HG02870 (cell line): ENCODE results near the gene TBX6.

Source experiments
- ATAC-seq: cut with Tn5 transposase; IDR thresholded peaks from one replicate; pipeline ENCODE4 v1.9.1; 2021; ENCODE audit warnings: mild to moderate bottlenecking, moderate library complexity; ENCODE audit not compliant: unreplicated experiment

Gene TBX6

DNA sequence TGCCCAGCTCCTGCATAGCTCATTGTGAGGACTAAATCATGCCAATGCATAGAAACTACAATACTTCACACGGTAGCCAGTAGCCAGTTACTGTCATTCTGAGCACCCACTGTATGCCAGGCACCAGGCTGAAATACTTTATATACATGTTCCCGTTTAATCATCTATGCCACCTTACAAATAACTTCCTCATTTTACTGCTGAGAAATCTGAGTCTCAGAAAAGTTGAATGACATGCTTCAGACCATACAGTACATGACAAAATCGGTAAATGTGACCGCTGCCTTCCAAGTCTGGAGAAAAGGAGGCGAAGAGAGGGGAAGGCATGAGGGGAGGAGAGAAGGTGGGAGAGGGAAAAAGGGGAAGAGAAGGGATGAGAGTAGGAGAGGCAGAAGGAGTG lies 51.5 kb downstream of the TBX6 start:
- no peak for ATAC-seq
